Thoracic aorta (tissue), 2 donors: ENCODE results near the gene STAU1. TPM values are rescaled to one million over a fixed set of nuclear protein-coding genes. Genes with fewer than 3 reads are reported as not detected.

Experiments
- ATAC-seq: fragments of 150-250 bp; one replicate; pipeline ENCODE4 v1.8.0; 2017; ENCODE audit warnings: low read depth; ENCODE audit not compliant: insufficient number of reproducible peaks, low FRiP score
- DNase-seq: peaks from one replicate; pipeline ENCODE4 v3.0.0-alpha.2; 2020; ENCODE audit warnings: low spot score
- H3K27ac ChIP-seq, 2 donors: fragments of 200-600 bp; sonication (generic); 1 replicate in 1 of 2; 2 replicates in 1 of 2; pipeline ENCODE4 v1.5.1; 2016; ENCODE audit warnings: mild to moderate bottlenecking in 2 of 2, moderate library complexity in 2 of 2
- H3K27me3 ChIP-seq: fragments of 200-600 bp; sonication (generic); replicated peaks from 2 replicates; pipeline ENCODE4 v1.6.0; 2016; ENCODE audit warnings: mild to moderate bottlenecking; ENCODE audit not compliant: insufficient read depth
- H3K36me3 ChIP-seq: fragments of 200-600 bp; sonication (generic); one replicate; pipeline ENCODE4 v1.5.1; 2016
- H3K4me1 ChIP-seq, 2 donors: fragments of 200-600 bp; sonication (generic); 1 replicate in 1 of 2; 2 replicates in 1 of 2; pipeline versions ENCODE4 v1.5.1 to v1.6.0; 2016; ENCODE audit warnings: low read depth in 2 of 2, mild to moderate bottlenecking in 1 of 2; ENCODE audit not compliant: control insufficient read depth in 1 of 2
- H3K4me3 ChIP-seq: fragments of 200-600 bp; sonication (generic); 2 replicates; pipeline ENCODE4 v1.5.1; 2016; ENCODE audit warnings: mild to moderate bottlenecking
- H3K9me3 ChIP-seq: fragments of 200-600 bp; sonication (generic); 2 replicates; pipeline ENCODE4 v1.5.1; 2016
- total RNA-seq, 2 donors: library from RNA; depleted of rRNA; stranded (reverse); fragments of >200 nt; gene quantifications; one replicate each; pipeline versions ENCODE4 v1.1.0 to v1.2.3, GENCODE V29; 2016
- TF ChIP-seq, protein P1 (sequence below): fragments of 200-600 bp; sonication (generic); IDR thresholded peaks from one replicate; pipeline ENCODE4 v1.5.1; 2019; ENCODE audit warnings: antibody characterized with exemption

Gene STAU1
- total RNA-seq, 2 donors from 2014 or later, result 54.0 to 94.2 TPM

GRCh38 chr20:49215232-49215631 lies 27.1 kb upstream of the STAU1 start:
- peaks cover 3% of the 10 kb centered on the region for H3K9me3 ChIP-seq
- no peaks in the 10 kb centered on the region for H3K27me3 ChIP-seq
- no peak for ATAC-seq
- no peak for DNase-seq
- no peak overlapping the region for H3K4me3 ChIP-seq
- no peaks in the 10 kb centered on the region for H3K36me3 ChIP-seq
- TF ChIP-seq, protein P1, sequence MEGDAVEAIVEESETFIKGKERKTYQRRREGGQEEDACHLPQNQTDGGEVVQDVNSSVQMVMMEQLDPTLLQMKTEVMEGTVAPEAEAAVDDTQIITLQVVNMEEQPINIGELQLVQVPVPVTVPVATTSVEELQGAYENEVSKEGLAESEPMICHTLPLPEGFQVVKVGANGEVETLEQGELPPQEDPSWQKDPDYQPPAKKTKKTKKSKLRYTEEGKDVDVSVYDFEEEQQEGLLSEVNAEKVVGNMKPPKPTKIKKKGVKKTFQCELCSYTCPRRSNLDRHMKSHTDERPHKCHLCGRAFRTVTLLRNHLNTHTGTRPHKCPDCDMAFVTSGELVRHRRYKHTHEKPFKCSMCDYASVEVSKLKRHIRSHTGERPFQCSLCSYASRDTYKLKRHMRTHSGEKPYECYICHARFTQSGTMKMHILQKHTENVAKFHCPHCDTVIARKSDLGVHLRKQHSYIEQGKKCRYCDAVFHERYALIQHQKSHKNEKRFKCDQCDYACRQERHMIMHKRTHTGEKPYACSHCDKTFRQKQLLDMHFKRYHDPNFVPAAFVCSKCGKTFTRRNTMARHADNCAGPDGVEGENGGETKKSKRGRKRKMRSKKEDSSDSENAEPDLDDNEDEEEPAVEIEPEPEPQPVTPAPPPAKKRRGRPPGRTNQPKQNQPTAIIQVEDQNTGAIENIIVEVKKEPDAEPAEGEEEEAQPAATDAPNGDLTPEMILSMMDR, result no peak
- H3K27ac ChIP-seq, result no peak overlapping the region
- H3K4me1 ChIP-seq, result peaks cover under 1 to 9% of the 10 kb centered on the region in 2 donors

DNA sequence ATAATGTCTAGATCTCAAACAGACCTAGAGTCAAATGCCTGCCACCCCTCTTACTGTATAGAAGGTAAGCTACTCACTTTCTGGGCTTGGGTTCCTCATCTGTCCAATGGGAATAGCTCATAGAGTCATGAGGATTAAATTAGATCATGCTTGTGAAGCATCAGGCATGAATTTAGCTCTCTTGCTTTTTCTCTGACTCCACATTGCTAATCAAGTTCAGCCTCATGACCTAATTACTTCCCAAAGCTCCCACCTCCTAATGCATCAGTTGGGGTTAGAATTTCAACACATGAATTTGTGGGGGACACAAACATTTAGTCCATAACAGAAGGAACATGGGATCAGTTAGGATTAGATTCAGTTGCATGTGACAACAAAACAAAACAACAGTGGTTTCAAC lies 26.4 kb upstream of the STAU1 start:
- Histone ChIP-seq H3K36me3 (no peaks in the 10 kb centered on the region), H3K4me3 (no peak overlapping the region), H3K27me3 (no peaks in the 10 kb centered on the region), H3K4me1 (peaks cover 0 to 4% of the 10 kb centered on the region in 2 donors), H3K27ac (no peak overlapping the region), H3K9me3 (peaks cover 7% of the 10 kb centered on the region)
- ATAC-seq (no peak), DNase-seq (no peak)
- TF ChIP-seq, protein P1, result no peak

DNA sequence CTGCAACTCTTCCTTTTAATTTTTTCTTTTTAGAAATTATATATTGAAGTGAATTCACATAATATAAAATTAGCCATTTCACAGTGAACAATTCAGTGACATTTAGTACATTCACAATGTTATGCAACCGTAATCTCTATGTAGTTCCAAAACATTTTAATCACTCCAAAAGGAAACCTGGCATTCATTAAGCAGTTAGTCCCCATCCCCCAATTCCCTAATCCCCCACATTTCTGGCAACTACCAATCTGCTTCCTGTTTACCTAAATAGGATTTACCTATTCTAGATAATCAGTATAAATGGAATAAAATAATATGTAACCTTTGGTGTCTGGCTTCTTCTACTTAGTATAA lies 22.6 kb upstream of the STAU1 start:
- Histone ChIP-seq H3K4me1 (no peaks in the 10 kb centered on the region), H3K36me3 (no peaks in the 10 kb centered on the region), H3K27me3 (no peaks in the 10 kb centered on the region), H3K9me3 (peaks cover 7% of the 10 kb centered on the region), H3K4me3 (no peak overlapping the region), H3K27ac (no peak overlapping the region)
- no peak for ATAC-seq
- DNase-seq, result no peak
- TF ChIP-seq, protein P1, result no peak

DNA sequence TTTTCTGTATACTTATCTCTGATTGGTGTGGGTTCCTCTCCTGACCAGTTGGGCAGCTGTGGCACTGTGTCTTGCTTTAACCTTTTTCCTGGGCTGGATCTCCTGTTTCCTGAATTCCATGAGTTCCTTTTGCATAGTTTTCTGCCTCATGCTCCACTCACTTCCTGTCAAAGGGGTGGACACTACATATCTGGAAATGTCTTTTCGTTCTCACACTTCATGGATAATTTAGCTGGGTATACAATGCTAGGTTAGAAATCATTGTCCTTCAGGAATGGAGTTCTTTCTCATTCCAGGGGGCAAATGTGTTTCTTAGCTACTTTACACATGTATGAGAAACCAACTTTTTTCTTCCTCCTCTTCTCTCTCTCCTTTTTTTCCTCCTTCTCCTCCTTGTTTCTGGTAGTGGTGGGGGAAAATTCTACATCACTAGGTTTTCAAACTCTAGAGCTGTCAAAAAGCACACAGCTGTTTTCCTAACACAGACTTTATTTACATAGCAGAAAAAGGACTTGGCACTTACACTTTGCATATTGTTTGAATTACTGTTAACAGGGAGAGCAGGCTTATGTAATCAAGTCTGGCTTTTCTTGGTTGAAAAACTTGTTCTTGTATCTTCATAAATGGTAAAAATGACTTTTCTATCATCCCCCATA lies 22.1 kb upstream of the STAU1 start:
- DNase-seq (no peak), ATAC-seq (no peak)
- no peaks in the 10 kb centered on the region for H3K36me3 ChIP-seq
- H3K4me1 ChIP-seq, result no peaks in the 10 kb centered on the region
- peaks cover 7% of the 10 kb centered on the region for H3K9me3 ChIP-seq
- TF ChIP-seq, protein P1, result no peak
- H3K27ac ChIP-seq, result no peak overlapping the region
- H3K4me3 ChIP-seq, result no peak overlapping the region
- no peaks in the 10 kb centered on the region for H3K27me3 ChIP-seq

GRCh38 chr20:49207076-49207475 lies 18.9 kb upstream of the STAU1 start:
- TF ChIP-seq, protein P1, result no peak
- H3K4me1 ChIP-seq, result no peaks in the 10 kb centered on the region
- no peak overlapping the region for H3K27ac ChIP-seq
- no peak for DNase-seq
- no peaks in the 10 kb centered on the region for H3K27me3 ChIP-seq
- H3K36me3 ChIP-seq, result no peaks in the 10 kb centered on the region
- H3K4me3 ChIP-seq, result no peak overlapping the region
- ATAC-seq, result no peak
- H3K9me3 ChIP-seq, result peaks cover 7% of the 10 kb centered on the region
